ENCODE results near the gene DSCAML1.

GRCh38 chr11:117597071-117597470, 199.9 kb downstream of the DSCAML1 start:
- TF ChIP-seq CTCF (IDR thresholded peaks at IDR 0.05 in 2 of 3, conservative IDR thresholded peaks at IDR 0.05 in 1 of 3; ENCODE audit: borderline replicate concordance in 1 of 3, insufficient read depth in 1 of 3, low read depth in 2 of 3, low read length in 2 of 3) (no peak), REST (IDR thresholded peaks at IDR 0.05; ENCODE audit: low read depth) (peak; percentile 91), RAD21 (IDR thresholded peaks at IDR 0.05; ENCODE audit: low read depth) (no peak), SIN3A (IDR thresholded peaks at IDR 0.05; ENCODE audit: low read depth) (no peak), SRF (IDR thresholded peaks at IDR 0.05; ENCODE audit: low read depth) (no peak), POLR2AphosphoS5 (IDR thresholded peaks at IDR 0.05; ENCODE audit: low read depth, low read length) (no peak), EZH2phosphoT487 (IDR thresholded peaks at IDR 0.05; ENCODE audit: borderline replicate concordance) (no peak)

Data from HCT116 (cell line).